ENCODE results near the gene ZNF839.
"Not testable (repeated sequence)": the region's sequence is repeated elsewhere in the genome, so short reads cannot be mapped to it uniquely, and the experiment has no call there.

Gene ZNF839

GRCh38 chr14:102342238-102342637, 22.7 kb downstream of the ZNF839 start:
- DNase-seq = no peak
- no peak for ATAC-seq

GRCh38 chr14:102344084-102344483, 24.5 kb downstream of the ZNF839 start:
- no peak for ATAC-seq
- DNase-seq = no peak

DNA sequence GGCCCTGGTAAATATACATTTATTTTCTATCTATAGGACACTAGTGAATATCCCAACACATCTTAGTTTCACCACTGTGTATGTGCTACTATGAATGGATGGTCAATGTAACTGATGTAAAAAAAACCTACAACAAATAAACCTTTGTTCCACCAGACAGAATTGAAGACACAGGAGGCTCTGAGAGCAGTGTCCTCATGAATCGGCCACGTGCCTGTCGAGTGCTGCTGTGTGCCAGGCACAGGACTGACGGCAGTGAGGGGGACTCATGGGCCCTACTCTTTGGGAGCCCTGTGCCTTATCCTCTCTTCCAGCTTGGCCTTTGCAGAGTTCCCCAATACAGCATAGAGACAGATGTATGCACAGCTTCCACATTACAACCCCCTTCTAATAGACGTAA, 24.9 kb downstream of the ZNF839 start:
- DNase-seq (no peak), ATAC-seq (no peak)

- no peak for ATAC-seq
- DNase-seq = no peak
These were observed 25.7 kb downstream of the ZNF839 start for GRCh38 chr14:102345232-102345631.

DNA sequence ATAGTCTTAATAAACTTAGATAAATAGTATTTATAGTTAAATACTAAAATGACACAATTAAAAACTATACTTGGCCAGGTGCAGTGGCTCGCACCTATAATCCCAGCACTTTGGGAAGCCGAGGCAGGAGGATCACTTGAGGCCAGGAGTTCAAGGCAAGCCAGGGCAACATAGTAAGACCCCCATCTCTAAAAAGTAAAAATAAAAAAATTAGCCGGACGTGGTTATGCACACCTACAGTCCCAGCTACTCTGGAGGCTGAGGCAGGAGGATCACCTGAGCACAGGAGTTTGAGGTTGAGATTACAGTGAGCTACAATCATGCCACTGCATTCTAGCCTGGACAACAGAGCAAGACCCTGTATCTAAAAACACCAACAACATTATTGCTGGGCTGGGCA, 27.1 kb downstream of the ZNF839 start:
- no peak for ATAC-seq

DNA sequence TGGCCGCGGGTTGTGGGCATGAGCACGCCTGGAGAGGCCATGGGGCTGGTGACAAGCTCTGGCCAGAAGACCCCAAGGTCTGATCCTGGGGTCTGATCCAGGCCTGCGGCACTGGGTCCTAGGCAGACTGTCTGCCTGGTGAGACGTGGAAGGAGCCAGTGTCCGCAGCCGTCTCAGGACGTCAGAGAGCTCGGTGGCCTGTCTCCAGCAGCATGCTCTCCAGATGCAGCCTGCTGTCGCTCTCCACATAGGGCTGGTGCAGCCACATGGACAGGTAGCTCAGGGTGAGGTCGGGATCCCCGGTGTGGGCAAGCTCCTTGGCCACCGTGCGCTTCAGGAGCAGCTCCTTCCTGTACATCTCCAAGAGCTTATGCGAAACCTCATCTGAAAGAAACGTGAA, 28.8 kb downstream of the ZNF839 start:
- DNase-seq = no peak
- ATAC-seq = no peak

More for the DNA sequence above, 27.1 kb downstream of the ZNF839 start:
- DNase-seq = no peak

DNA sequence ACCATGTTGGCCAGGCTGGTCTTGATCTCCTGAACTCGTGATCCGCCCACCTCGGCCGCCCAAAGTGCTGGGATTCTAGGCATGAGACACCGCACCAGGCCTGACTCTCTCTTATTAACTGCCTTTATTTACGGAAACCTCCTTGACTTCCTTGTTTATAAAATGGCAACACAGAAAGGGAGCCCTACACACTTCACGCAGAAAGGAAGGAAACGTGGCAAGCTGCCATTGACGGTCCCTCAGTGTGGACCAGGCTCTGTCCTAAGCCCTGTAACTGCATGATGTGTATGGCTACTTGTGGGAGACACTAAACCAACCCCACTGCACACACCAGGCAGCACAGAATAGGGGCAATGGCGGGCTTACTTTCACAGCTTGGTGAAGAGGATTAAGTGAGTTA, 31.5 kb downstream of the ZNF839 start:
- DNase-seq (no peak), ATAC-seq (no peak)

DNA sequence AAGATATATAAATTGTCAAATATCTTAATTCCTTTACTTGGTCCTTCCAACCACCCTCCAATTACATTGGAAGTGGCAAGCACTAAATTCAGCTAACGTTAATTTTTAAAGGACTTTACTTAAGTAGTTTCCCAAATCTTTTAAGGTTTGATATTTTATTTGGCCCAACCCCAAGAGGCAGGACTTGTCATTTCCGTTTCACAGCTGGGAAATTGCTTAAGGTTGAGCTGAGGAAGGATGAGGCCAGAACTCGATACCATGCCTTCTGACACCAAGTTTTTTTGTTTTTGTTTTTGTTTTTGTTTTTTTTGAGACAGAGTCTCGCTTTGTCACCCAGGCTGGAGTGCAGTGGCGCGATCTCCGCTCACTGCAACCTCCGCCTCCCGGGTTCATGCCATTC, 32.0 kb downstream of the ZNF839 start:
- DNase-seq, ATAC-seq: not testable (repeated sequence)

DNA sequence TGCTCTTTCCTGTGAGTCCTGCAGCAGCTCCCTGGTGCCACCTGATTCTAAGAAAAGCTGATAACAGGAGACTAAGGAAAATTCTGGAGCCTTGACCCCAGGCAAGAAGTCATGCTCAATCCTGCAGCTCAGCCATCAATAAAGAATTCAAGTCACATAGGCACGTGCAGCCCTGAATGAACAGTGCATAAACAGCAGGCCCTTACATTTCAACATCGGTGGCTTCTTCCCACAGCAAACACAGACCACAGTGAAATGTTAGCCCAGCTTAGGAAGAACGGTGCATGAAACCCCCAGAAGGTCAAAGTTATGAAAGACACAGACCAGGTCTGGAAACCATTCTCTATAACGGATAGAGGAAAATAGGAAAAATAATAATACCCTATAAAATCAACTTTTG, 32.7 kb downstream of the ZNF839 start:
- ATAC-seq (no peak), DNase-seq (no peak)

DNA sequence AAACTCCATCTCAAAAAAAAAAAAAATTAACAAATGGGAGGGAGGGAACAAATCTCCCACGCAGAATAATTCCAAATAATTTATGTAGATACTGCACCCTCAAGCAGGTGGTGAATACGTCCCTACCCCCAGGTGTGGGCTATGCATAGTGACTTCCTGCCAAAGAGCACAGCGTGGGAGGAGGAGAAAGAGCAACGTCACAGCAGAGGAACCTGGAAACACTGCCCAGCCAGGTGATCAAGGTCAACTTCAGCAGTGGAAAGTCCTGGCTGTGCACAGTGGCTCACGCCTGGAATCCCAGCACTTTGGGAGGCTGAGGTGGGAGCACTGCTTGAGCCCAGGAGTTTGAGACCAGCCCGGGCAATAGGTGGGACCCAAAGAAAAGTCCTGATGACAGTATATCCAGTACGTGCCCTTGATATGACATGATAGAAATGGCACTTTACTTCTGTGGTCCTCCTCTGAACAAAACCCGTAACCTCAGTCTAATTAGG, 33.6 kb downstream of the ZNF839 start:
- DNase-seq (no peak), ATAC-seq (no peak)

- DNase-seq (no peak), ATAC-seq (no peak)
These were observed 36.7 kb downstream of the ZNF839 start for GRCh38 chr14:102356280-102356679.

- ATAC-seq = no peak
These were observed 39.8 kb downstream of the ZNF839 start for GRCh38 chr14:102359341-102359740.

GRCh38 chr14:102360388-102360787, 40.8 kb downstream of the ZNF839 start:
- DNase-seq (no peak), ATAC-seq (no peak)

More at GRCh38 chr14:102359341-102359740, 39.8 kb downstream of the ZNF839 start:
- no peak for DNase-seq

DNA sequence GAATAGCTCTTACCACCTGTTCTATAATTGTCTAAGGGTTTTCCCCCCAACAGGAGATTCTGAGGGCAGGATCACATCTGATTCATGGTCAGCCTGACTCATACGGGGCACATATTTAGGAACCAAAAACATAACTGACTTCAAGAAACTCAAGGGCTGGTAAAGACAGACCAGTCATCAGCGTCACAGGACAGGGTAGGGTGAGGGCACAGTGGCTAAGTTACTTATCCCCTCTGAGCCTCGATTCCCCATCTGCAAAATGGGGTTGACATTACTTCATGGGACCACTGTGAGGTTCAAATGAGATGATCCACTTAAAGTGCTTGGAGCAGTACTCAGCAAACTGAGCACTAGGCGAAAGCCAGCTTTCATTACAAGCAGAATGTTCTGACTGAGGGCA, 42.5 kb downstream of the ZNF839 start:
- DNase-seq (peak; percentile 69), ATAC-seq (peak; percentile 94)

GRCh38 chr14:102362545-102363181, 43.1 kb downstream of the ZNF839 start, which contains the start of the genes CINP and TECPR2:
TSS of gene CINP (minus strand) at chr14:102362890. CDS start at chr14:102362851, 39 bp downstream.
TSS of gene TECPR2 (plus strand) at chr14:102362941. CDS start at chr14:102376722, 13,781 bp downstream.
- DNase-seq = peak; percentile 98
- ATAC-seq = peak; percentile 76

DNA sequence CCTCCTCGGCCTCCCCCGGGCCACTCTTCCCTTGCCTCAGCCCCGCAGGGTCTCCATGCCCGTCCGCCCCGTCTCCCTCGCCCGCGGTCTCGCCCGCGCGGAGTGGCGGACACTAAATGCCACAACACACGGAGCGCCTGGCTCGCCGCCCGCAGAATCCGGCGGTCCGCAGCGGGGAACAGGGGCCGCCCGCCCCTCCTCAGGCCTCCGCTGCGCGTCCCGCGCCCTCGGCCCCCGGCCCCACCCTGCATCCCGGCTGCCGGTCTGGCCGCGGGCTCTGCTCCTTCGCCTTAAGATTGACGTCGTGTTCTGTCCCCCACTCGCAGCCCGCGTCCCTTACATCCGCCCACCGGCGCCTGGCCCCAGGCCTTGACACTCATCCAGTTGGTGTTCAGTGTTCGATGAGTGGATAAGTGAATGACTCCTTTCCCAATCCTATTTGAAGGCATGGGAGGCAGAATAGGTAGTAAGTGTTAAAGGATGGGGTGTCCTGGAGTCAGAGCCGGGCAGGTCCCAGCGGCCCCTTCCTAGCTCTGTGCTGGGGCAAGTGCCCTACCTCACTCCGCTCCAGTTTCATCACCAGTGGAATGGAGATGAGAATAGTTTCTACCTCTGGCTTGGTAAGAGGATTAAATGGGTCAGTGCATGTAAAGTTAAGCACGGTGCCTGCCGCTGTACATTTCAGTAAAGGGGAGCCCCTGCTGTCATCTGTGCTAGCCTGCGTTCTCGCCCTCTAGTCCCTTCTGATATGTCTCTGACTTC, 43.8 kb downstream of the ZNF839 start:
- ATAC-seq = peak; percentile 1

GRCh38 chr14:102370305-102370809, 50.8 kb downstream of the ZNF839 start:
- no peak for DNase-seq

More for the DNA sequence above, 43.8 kb downstream of the ZNF839 start:
- peak; percentile 47 for DNase-seq

GRCh38 chr14:102371361-102371760, 51.8 kb downstream of the ZNF839 start:
- DNase-seq (no peak), ATAC-seq (no peak)

More at GRCh38 chr14:102370305-102370809, 50.8 kb downstream of the ZNF839 start:
- ATAC-seq = no peak

GRCh38 chr14:102373110-102373509, 53.6 kb downstream of the ZNF839 start:
- ATAC-seq = no peak
- DNase-seq = no peak

- no peak for DNase-seq
- no peak for ATAC-seq
These were observed 54.7 kb downstream of the ZNF839 start for GRCh38 chr14:102374264-102374663.

DNA sequence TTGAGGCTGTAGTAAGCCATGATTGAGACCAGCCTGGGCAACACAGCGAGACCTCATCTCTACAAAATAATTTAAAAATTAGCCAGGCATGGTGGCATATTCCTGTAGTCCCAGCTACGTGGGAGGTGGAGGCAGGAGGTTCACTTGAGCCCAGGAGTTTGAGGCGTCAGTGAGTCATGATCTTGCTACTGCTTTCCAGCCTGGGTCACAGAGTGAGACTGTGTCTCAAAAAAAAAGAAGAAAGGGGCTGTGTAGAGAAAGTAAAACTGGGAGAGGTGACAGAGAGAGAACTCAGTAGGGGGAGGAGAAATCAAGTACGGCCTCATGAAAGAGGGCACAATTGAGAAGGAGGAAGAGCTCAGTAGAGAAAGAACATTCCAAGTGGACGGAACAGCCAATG, 55.6 kb downstream of the ZNF839 start:
- peak; percentile 81 for ATAC-seq
- peak; percentile 9 for DNase-seq

- DNase-seq = no peak
- no peak for ATAC-seq
These were observed 58.1 kb downstream of the ZNF839 start for GRCh38 chr14:102377696-102378095.

- DNase-seq (no peak), ATAC-seq (no peak)
These were observed 59.3 kb downstream of the ZNF839 start for GRCh38 chr14:102378830-102379229.
